HepG2 (cell line): ENCODE results near the gene CUL4A. TPM values are rescaled to one million over a fixed set of nuclear protein-coding genes. Genes with fewer than 3 reads are reported as not detected.

Source experiments
- ATRX ChIP-seq: sonication (generic); formaldehyde crosslinking; IDR thresholded peaks from 2 replicates; pipeline ENCODE4 v1.4.0; 2020; ENCODE audit warnings: missing genetic modification reagents, borderline replicate concordance
- CEBPB ChIP-seq: IDR thresholded peaks from 2 replicates; pipeline ENCODE4 v1.6.1; 2011; ENCODE audit warnings: low read depth, low read length, improper control_type of control experiment, borderline replicate concordance
- HBP1 ChIP-seq: IDR thresholded peaks from 2 replicates; pipeline ENCODE4 v1.6.1; 2016; ENCODE audit warnings: low read depth, control low read depth
- HOXA7 ChIP-seq: sonication (generic); formaldehyde crosslinking; IDR thresholded peaks from 2 replicates; pipeline ENCODE4 v1.8.1; 2022; ENCODE audit warnings: mild to moderate bottlenecking, missing genetic modification reagents, moderate library complexity
- IRX3 ChIP-seq: sonication (generic); formaldehyde crosslinking; IDR thresholded peaks from 2 replicates; pipeline ENCODE4 v1.8.1; 2023; ENCODE audit warnings: mild to moderate bottlenecking, low read depth, missing genetic modification reagents, borderline replicate concordance
- ISL2 ChIP-seq: sonication (generic); formaldehyde crosslinking; IDR thresholded peaks from 2 replicates; pipeline ENCODE4 v1.5.0; 2020; ENCODE audit warnings: missing genetic modification reagents
- MIXL1 ChIP-seq: IDR thresholded peaks from 2 replicates; pipeline ENCODE4 v1.6.1; 2016
- MTA3 ChIP-seq: sonication (generic); formaldehyde crosslinking; IDR thresholded peaks from 2 replicates; pipeline ENCODE4 v1.4.0; 2020; ENCODE audit warnings: missing genetic modification reagents
- NFIC ChIP-seq: IDR thresholded peaks from 2 replicates; pipeline ENCODE4 v1.6.1; 2012; ENCODE audit warnings: mild to moderate bottlenecking, low read length, inconsistent platforms
- NKX3-1 ChIP-seq: sonication (generic); formaldehyde crosslinking; IDR thresholded peaks from 2 replicates; pipeline ENCODE4 v1.5.0; 2020; ENCODE audit warnings: missing genetic modification reagents
- SMAD3 ChIP-seq: sonication (generic); formaldehyde crosslinking; IDR thresholded peaks from 2 replicates; pipeline ENCODE4 v1.4.0; 2020; ENCODE audit warnings: missing genetic modification reagents
- SMYD3 ChIP-seq: sonication (generic); formaldehyde crosslinking; IDR thresholded peaks from 2 replicates; pipeline ENCODE4 v1.8.1; 2023; ENCODE audit warnings: mild to moderate bottlenecking, missing genetic modification reagents
- TERF1 ChIP-seq: sonication (generic); formaldehyde crosslinking; IDR thresholded peaks from 2 replicates; pipeline ENCODE4 v1.8.0; 2022; ENCODE audit warnings: mild to moderate bottlenecking, missing genetic modification reagents, moderate library complexity
- ZBTB3 ChIP-seq: sonication (generic); formaldehyde crosslinking; IDR thresholded peaks from 2 replicates; pipeline ENCODE4 v1.4.0; 2020; ENCODE audit warnings: low read depth, mild to moderate bottlenecking, moderate library complexity, missing genetic modification reagents, borderline replicate concordance
- ZBTB38 ChIP-seq: sonication (generic); formaldehyde crosslinking; IDR thresholded peaks from 2 replicates; pipeline ENCODE4 v1.5.1; 2020; ENCODE audit warnings: mild to moderate bottlenecking, missing genetic modification reagents
- ZFP36L2 ChIP-seq: sonication (generic); formaldehyde crosslinking; IDR thresholded peaks from 2 replicates; pipeline ENCODE4 v1.4.0; 2020; ENCODE audit warnings: missing genetic modification reagents
- ZNF124 ChIP-seq: sonication (generic); formaldehyde crosslinking; IDR thresholded peaks from 2 replicates; pipeline ENCODE4 v1.4.0; 2020; ENCODE audit warnings: missing genetic modification reagents
- ZNF225 ChIP-seq: sonication (generic); formaldehyde crosslinking; IDR thresholded peaks from 2 replicates; pipeline ENCODE4 v1.4.0; 2020; ENCODE audit warnings: mild to moderate bottlenecking, missing genetic modification reagents
- ZNF333 ChIP-seq: sonication (generic); formaldehyde crosslinking; IDR thresholded peaks from 2 replicates; pipeline ENCODE4 v1.4.0; 2020; ENCODE audit warnings: mild to moderate bottlenecking, missing genetic modification reagents, borderline replicate concordance
- ZNF432 ChIP-seq: sonication (generic); formaldehyde crosslinking; IDR thresholded peaks from 2 replicates; pipeline ENCODE4 v1.5.0; 2020; ENCODE audit warnings: missing genetic modification reagents, mild to moderate bottlenecking, borderline replicate concordance
- ZNF543 ChIP-seq: sonication (generic); formaldehyde crosslinking; IDR thresholded peaks from 2 replicates; pipeline ENCODE4 v1.4.0; 2020; ENCODE audit warnings: mild to moderate bottlenecking, missing genetic modification reagents
- ZNF577 ChIP-seq: sonication (generic); formaldehyde crosslinking; IDR thresholded peaks from 2 replicates; pipeline ENCODE4 v1.4.0; 2020; ENCODE audit warnings: mild to moderate bottlenecking, low read depth, missing genetic modification reagents, borderline replicate concordance
- ZNF749 ChIP-seq: sonication (generic); formaldehyde crosslinking; IDR thresholded peaks from 2 replicates; pipeline ENCODE4 v1.8.0; 2022; ENCODE audit warnings: mild to moderate bottlenecking, missing genetic modification reagents, moderate library complexity, borderline replicate concordance
- polyA plus RNA-seq, 8 experiments: library from polyadenylated mRNA; depleted of rRNA in 3 of 8; stranded (reverse) in 7 of 8; unstranded in 1 of 8; fragments of >200 nt; fragmentation: Illumina TruSeq in 4 of 8; extraction: Trizol in 4 of 8; gene quantifications; 2 replicates each; pipeline versions ENCODE4 v1.2.1 to v1.2.3, GENCODE V29; 2011 to 2016; ENCODE audit warnings: low read depth in 4 of 8, missing spikeins in 1 of 8, mixed read lengths in 1 of 8; ENCODE audit not compliant: insufficient read depth in 1 of 8
- total RNA-seq, 5 experiments: library from RNA; depleted of rRNA; stranded (reverse); fragments of >200 nt; fragmentation: Illumina TruSeq; extraction: Trizol; gene quantifications; 2 replicates each; pipeline ENCODE4 v1.2.3, GENCODE V29; 2016; ENCODE audit warnings: low read depth in 1 of 5
- TF ChIP-seq, protein P1 (sequence below): IDR thresholded peaks from 2 replicates; pipeline ENCODE4 v1.6.1; 2012; ENCODE audit warnings: low read length, improper control_type of control experiment

The CUL4A gene
- total and polyA plus RNA-seq, 2 of the 13 experiments (the other 11 are each of a cell fraction or from before 2014, with no cell fraction given), result 51.2 to 75.3 TPM

GRCh38 chr13:113208421-113209335 lies 735 bp upstream of the CUL4A start, which contains the start of gene PCID2 (continued):
- TF ChIP-seq ZNF543 (CRISPR knock-in tag) (peak; percentile 83; the same call in 1 of the 2 replicates), HOXA7 (no peak), ATRX (CRISPR knock-in tag) (no peak), ZFP36L2 (no peak; the same call in 1 of the 2 replicates), SMAD3 (CRISPR knock-in tag) (peak; percentile 94), CEBPB (no peak), HBP1 (CRISPR knock-in tag) (peak; percentile 92), NFIC (no peak), ISL2 (peak; percentile 68), ZNF124 (CRISPR knock-in tag) (peak; percentile 81; the same call in 1 of the 2 replicates), MIXL1 (CRISPR knock-in tag) (peak; percentile 60), ZBTB3 (CRISPR knock-in tag) (0 out of 2 replicates have a peak, but pooled peaks have one; percentile 29), ZNF333 (CRISPR knock-in tag) (no peak; the same call in 1 of the 2 replicates), TERF1 (no peak), ZNF225 (no peak), ZNF749 (CRISPR knock-in tag) (0 out of 2 replicates have a peak, but pooled peaks have one; percentile 30), MTA3 (CRISPR knock-in tag) (no peak), ZNF432 (CRISPR knock-in tag) (no peak), IRX3 (CRISPR knock-in tag) (peak; percentile 95), NKX3-1 (CRISPR knock-in tag) (peak; percentile 77), SMYD3 (CRISPR knock-in tag) (peak; percentile 91), ZBTB38 (CRISPR knock-in tag) (peak; percentile 81; the same call in 1 of the 2 replicates), ZNF577 (CRISPR knock-in tag) (0 out of 2 replicates have a peak, but pooled peaks have one; percentile 10)
- TF ChIP-seq, protein P1, sequence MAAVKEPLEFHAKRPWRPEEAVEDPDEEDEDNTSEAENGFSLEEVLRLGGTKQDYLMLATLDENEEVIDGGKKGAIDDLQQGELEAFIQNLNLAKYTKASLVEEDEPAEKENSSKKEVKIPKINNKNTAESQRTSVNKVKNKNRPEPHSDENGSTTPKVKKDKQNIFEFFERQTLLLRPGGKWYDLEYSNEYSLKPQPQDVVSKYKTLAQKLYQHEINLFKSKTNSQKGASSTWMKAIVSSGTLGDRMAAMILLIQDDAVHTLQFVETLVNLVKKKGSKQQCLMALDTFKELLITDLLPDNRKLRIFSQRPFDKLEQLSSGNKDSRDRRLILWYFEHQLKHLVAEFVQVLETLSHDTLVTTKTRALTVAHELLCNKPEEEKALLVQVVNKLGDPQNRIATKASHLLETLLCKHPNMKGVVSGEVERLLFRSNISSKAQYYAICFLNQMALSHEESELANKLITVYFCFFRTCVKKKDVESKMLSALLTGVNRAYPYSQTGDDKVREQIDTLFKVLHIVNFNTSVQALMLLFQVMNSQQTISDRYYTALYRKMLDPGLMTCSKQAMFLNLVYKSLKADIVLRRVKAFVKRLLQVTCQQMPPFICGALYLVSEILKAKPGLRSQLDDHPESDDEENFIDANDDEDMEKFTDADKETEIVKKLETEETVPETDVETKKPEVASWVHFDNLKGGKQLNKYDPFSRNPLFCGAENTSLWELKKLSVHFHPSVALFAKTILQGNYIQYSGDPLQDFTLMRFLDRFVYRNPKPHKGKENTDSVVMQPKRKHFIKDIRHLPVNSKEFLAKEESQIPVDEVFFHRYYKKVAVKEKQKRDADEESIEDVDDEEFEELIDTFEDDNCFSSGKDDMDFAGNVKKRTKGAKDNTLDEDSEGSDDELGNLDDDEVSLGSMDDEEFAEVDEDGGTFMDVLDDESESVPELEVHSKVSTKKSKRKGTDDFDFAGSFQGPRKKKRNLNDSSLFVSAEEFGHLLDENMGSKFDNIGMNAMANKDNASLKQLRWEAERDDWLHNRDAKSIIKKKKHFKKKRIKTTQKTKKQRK, result no peak
